SIG-M5 treated with dmso at 0.1 percent for 504 hours (cell line): ENCODE measurements around the gene CENPP.
A peak's percentile ranks its signal among the peaks of the same experiment; 100 is the strongest.

Experiments
- DNase-seq: peaks from one replicate; lab custom pipeline; 2025; ENCODE audit not compliant: unreplicated experiment; lab: John Stamatoyannopoulos, UW

Gene CENPP

GRCh38 chr9:92650839-92651621, 325.3 kb downstream of the CENPP start:
- DNase-seq, result no peak

GRCh38 chr9:92652461-92652860, 326.7 kb downstream of the CENPP start:
- no peak for DNase-seq

GRCh38 chr9:92654481-92655301, 328.9 kb downstream of the CENPP start:
- DNase-seq, result no peak

GRCh38 chr9:92655366-92655765, 329.6 kb downstream of the CENPP start:
- no peak for DNase-seq

GRCh38 chr9:92655896-92656536, 330.3 kb downstream of the CENPP start:
- DNase-seq, result no peak

- DNase-seq, result no peak
These were observed 330.8 kb downstream of the CENPP start for GRCh38 chr9:92656537-92656925.

GRCh38 chr9:92657296-92658094, 331.7 kb downstream of the CENPP start:
- no peak for DNase-seq

- DNase-seq, result no peak
These were observed 332.4 kb downstream of the CENPP start for GRCh38 chr9:92658176-92658575.

- no peak for DNase-seq
These were observed 332.9 kb downstream of the CENPP start for GRCh38 chr9:92658611-92659010.

GRCh38 chr9:92659601-92660000, 333.8 kb downstream of the CENPP start:
- DNase-seq, result no peak

GRCh38 chr9:92660266-92660665, 334.5 kb downstream of the CENPP start:
- DNase-seq, result no peak

- DNase-seq, result no peak
These were observed 335.4 kb downstream of the CENPP start for GRCh38 chr9:92661127-92661526.

GRCh38 chr9:92661743-92662142, 336.0 kb downstream of the CENPP start:
- DNase-seq, result no peak

GRCh38 chr9:92663126-92663525, 337.4 kb downstream of the CENPP start:
- DNase-seq, result no peak

GRCh38 chr9:92663951-92664350, 338.2 kb downstream of the CENPP start:
- no peak for DNase-seq

- no peak for DNase-seq
These were observed 338.8 kb downstream of the CENPP start for GRCh38 chr9:92664394-92665152.

GRCh38 chr9:92665836-92666235, 340.1 kb downstream of the CENPP start:
- DNase-seq, result peak; percentile 16

GRCh38 chr9:92666236-92666635, 340.5 kb downstream of the CENPP start:
- DNase-seq, result no peak

- no peak for DNase-seq
These were observed 341.3 kb downstream of the CENPP start for GRCh38 chr9:92666912-92667532.
